ENCODE results near the gene FBLN5.

Gene FBLN5

DNA sequence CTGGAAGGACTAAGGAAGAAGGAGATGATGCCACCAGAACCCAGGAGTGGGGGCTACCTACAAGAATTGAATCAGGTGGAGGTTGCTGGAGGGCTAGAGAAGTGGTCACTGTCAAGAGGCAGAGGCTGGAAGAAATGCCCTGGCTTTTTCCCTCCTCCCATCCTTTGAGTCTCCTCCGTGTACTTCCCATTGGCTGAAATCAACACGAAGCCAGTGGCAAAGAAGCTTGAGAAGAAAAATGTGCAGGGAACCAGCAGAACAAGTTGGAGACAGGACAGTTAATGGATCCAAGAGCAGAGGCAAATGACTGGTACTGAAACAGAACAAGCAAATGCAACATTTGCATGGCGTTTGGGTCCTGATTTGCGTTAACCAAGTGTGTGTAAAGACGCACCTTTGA, 9.1 kb upstream of the FBLN5 start:
- no peaks in the 10 kb centered on the region for H3K79me2 ChIP-seq (ENCODE audit: insufficient read depth, low read length)
- no peaks in the 10 kb centered on the region for H4K20me1 ChIP-seq (ENCODE audit: insufficient read depth, low read length)
- H3K4me2 ChIP-seq (ENCODE audit: low read length) = no peak overlapping the region
- no peaks in the 10 kb centered on the region for H3F3A ChIP-seq (ENCODE audit: insufficient read depth, low read length)
- H3K9me3 ChIP-seq (ENCODE audit: low read length) = no peaks in the 10 kb centered on the region
- no peaks in the 10 kb centered on the region for H3K36me3 ChIP-seq (ENCODE audit: insufficient read depth, low read length)
- H3K9ac ChIP-seq (ENCODE audit: low read length) = no peak overlapping the region
- TF ChIP-seq EZH2 (IDR thresholded peaks at IDR 0.05; ENCODE audit: borderline replicate concordance, low read length) (no peak), CTCF (IDR thresholded peaks at IDR 0.05; ENCODE audit: low read length) (no peak)
- no peaks in the 10 kb centered on the region for H3K9me2 ChIP-seq (ENCODE audit: low read depth, low read length)
- H3K4me1 ChIP-seq (ENCODE audit: insufficient read depth, low read length, severe bottlenecking) = no peaks in the 10 kb centered on the region
- no peaks in the 10 kb centered on the region for H3K27me3 ChIP-seq (ENCODE audit: insufficient read depth, low read length)
- H3K27ac ChIP-seq (ENCODE audit: low read depth, low read length, poor library complexity, severe bottlenecking) = no peak overlapping the region
- H3K4me3 ChIP-seq (ENCODE audit: low read depth, low read length, poor library complexity, severe bottlenecking) = no peak overlapping the region
- no peak overlapping the region for H2AFZ ChIP-seq (ENCODE audit: low read length)

DNA sequence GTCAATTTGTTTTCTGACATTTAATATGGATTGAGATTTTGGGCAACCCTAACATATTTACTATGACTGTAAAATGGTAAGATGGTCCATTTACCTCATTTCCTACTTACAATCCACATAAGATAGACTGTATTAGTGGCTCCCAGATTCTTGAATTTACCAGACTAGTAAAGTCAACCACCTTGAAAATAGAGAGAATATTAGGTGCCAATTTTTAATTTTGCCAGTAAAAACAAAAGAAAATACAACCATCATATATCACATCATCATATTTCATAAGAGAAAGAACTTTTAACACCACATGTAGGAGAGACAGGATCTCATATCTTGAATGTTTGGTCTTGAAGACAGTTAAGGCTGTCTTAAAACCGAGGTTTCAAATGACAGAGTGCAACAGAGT, 7.7 kb upstream of the FBLN5 start:
- H3F3A ChIP-seq (ENCODE audit: insufficient read depth, low read length) = no peaks in the 10 kb centered on the region
- no peak overlapping the region for H3K9ac ChIP-seq (ENCODE audit: low read length)
- no peak overlapping the region for H2AFZ ChIP-seq (ENCODE audit: low read length)
- no peaks in the 10 kb centered on the region for H3K9me2 ChIP-seq (ENCODE audit: low read depth, low read length)
- no peaks in the 10 kb centered on the region for H3K27me3 ChIP-seq (ENCODE audit: insufficient read depth, low read length)
- no peaks in the 10 kb centered on the region for H4K20me1 ChIP-seq (ENCODE audit: insufficient read depth, low read length)
- no peaks in the 10 kb centered on the region for H3K79me2 ChIP-seq (ENCODE audit: insufficient read depth, low read length)
- no peaks in the 10 kb centered on the region for H3K9me3 ChIP-seq (ENCODE audit: low read length)
- H3K4me1 ChIP-seq (ENCODE audit: insufficient read depth, low read length, severe bottlenecking) = no peaks in the 10 kb centered on the region
- TF ChIP-seq EZH2 (IDR thresholded peaks at IDR 0.05; ENCODE audit: borderline replicate concordance, low read length) = no peak
- TF ChIP-seq CTCF (IDR thresholded peaks at IDR 0.05; ENCODE audit: low read length) = no peak
- H3K27ac ChIP-seq (ENCODE audit: low read depth, low read length, poor library complexity, severe bottlenecking) = no peak overlapping the region
- no peak overlapping the region for H3K4me2 ChIP-seq (ENCODE audit: low read length)
- H3K4me3 ChIP-seq (ENCODE audit: low read depth, low read length, poor library complexity, severe bottlenecking) = no peak overlapping the region
- no peaks in the 10 kb centered on the region for H3K36me3 ChIP-seq (ENCODE audit: insufficient read depth, low read length)

DNA sequence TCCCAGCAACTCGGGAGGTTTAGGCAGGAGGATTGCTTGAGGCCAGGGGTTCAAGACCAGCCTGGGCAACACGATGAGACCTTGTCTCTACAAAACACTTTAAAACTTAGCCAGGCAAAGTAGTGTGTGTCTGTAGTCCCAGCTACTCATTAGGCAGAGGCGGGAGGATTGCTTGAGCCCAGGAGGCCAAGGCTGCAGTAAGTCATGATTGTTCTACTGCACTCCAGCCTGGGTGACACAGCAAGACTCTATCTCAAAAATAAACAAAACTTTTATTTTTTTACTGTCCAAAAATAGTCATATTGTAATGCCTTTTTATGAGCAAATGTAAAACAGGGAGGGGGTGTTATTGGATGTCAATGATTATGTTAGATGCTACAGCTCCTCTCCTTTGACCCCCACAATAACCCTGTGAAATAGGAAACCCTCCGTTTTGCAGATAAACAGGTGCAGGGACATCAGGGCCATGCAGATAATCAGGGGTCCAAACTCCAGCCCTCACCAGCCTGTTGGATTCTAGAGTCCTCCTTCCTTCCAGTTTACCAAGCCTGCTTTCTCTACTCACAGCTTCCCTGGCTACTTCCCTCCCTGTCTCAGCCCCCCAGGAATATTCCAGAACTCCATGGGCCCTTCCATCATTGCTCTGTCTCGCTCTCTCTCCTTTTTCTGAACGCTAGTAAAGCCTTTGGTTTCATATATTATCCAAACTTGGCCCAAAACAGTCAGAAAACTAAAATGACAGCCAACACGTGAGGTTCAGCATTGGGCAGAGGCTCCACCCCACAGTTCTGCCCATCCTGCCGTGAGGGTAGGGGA, 5.9 kb upstream of the FBLN5 start:
- no peaks in the 10 kb centered on the region for H3K9me3 ChIP-seq (ENCODE audit: low read length)
- no peak overlapping the region for H3K4me2 ChIP-seq (ENCODE audit: low read length)
- no peaks in the 10 kb centered on the region for H3K79me2 ChIP-seq (ENCODE audit: insufficient read depth, low read length)
- H3K9me2 ChIP-seq (ENCODE audit: low read depth, low read length) = no peaks in the 10 kb centered on the region
- no peaks in the 10 kb centered on the region for H3F3A ChIP-seq (ENCODE audit: insufficient read depth, low read length)
- H3K36me3 ChIP-seq (ENCODE audit: insufficient read depth, low read length) = no peaks in the 10 kb centered on the region
- H3K4me1 ChIP-seq (ENCODE audit: insufficient read depth, low read length, severe bottlenecking) = no peaks in the 10 kb centered on the region
- H3K27ac ChIP-seq (ENCODE audit: low read depth, low read length, poor library complexity, severe bottlenecking) = no peak overlapping the region
- H4K20me1 ChIP-seq (ENCODE audit: insufficient read depth, low read length) = no peaks in the 10 kb centered on the region
- H3K4me3 ChIP-seq (ENCODE audit: low read depth, low read length, poor library complexity, severe bottlenecking) = no peak overlapping the region
- TF ChIP-seq CTCF (IDR thresholded peaks at IDR 0.05; ENCODE audit: low read length) (no peak), EZH2 (IDR thresholded peaks at IDR 0.05; ENCODE audit: borderline replicate concordance, low read length) (no peak)
- no peak overlapping the region for H3K9ac ChIP-seq (ENCODE audit: low read length)
- no peaks in the 10 kb centered on the region for H3K27me3 ChIP-seq (ENCODE audit: insufficient read depth, low read length)
- H2AFZ ChIP-seq (ENCODE audit: low read length) = no peak overlapping the region

All from OCI-LY1 (cell line).